Subcutaneous adipose tissue (tissue), 4 donors: ENCODE data around the gene PCDHGB6. TPM values are rescaled to one million over a fixed set of nuclear protein-coding genes. Genes with fewer than 3 reads are reported as not detected.

Experiments
- total RNA-seq, 4 donors: library from RNA; depleted of rRNA; stranded (reverse); fragments of >200 nt; gene quantifications; one replicate each; pipeline ENCODE4 v1.1.0, GENCODE V29; 2016
- TF ChIP-seq, protein P1 (sequence below): fragments of 450-650 bp; IDR thresholded peaks from one replicate; pipeline ENCODE4 v1.5.1; 2016; ENCODE audit warnings: low read depth, mild to moderate bottlenecking, control low read depth, antibody characterized with exemption, moderate library complexity

PCDHGB6 gene
- total RNA-seq, 4 donors from 2014 or later = 4.6 to 7.7 (median 5.8) TPM

DNA sequence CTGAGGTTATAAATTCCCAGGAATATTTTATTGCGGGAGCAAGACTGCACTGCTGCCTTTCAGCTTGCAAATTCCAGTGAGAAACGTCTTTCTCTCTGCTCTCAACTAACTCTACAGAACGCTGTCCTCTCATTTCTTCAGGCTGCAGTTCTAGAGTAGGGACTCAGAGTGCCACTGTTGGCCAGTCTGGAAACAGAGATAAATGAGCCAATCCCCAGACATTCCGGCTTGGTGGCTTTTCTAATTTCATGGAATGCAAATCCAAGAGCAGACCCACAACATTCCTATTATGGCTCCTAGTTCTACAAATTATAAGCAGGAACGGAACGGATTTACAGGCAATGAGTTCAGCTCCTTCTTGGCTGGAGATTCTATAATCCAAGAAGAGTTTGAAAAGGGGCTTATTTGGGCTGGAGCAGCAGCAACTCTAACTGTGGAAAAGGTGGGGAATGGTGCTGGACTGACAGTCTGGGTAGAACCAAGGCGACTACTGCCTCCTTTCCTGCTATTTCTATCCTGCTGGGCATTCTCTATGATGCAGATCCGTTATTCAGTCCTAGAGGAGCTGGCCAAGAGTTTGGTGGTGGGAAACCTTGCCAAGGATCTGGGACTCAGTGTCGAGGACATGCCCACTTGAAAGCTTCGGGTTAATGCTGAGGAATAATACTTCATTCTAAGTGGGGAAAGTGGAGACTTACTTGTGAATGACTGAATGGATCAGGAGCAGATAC, 31.8 kb downstream of the PCDHGB6 start:
- TF ChIP-seq, protein P1, sequence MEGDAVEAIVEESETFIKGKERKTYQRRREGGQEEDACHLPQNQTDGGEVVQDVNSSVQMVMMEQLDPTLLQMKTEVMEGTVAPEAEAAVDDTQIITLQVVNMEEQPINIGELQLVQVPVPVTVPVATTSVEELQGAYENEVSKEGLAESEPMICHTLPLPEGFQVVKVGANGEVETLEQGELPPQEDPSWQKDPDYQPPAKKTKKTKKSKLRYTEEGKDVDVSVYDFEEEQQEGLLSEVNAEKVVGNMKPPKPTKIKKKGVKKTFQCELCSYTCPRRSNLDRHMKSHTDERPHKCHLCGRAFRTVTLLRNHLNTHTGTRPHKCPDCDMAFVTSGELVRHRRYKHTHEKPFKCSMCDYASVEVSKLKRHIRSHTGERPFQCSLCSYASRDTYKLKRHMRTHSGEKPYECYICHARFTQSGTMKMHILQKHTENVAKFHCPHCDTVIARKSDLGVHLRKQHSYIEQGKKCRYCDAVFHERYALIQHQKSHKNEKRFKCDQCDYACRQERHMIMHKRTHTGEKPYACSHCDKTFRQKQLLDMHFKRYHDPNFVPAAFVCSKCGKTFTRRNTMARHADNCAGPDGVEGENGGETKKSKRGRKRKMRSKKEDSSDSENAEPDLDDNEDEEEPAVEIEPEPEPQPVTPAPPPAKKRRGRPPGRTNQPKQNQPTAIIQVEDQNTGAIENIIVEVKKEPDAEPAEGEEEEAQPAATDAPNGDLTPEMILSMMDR = no peak

DNA sequence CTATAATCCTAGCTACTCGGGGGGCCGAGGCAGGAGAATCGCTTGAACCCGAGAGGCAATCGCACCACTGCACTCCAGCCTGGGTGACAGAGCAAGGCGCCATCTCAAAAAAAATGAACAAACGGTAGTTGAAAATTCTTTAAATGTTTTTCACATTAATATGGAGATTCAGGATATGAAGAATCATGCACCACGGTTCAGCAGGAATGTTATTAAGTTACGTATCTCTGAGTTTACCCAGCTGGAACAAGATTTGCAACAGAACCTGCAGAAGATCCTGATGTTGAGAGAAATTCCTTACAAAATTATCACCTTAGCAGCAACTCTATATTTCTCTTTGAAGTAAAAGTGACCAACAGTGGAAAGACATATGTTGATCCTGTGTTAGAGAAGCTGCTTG, 32.5 kb downstream of the PCDHGB6 start:
- TF ChIP-seq, protein P1 = no peak

DNA sequence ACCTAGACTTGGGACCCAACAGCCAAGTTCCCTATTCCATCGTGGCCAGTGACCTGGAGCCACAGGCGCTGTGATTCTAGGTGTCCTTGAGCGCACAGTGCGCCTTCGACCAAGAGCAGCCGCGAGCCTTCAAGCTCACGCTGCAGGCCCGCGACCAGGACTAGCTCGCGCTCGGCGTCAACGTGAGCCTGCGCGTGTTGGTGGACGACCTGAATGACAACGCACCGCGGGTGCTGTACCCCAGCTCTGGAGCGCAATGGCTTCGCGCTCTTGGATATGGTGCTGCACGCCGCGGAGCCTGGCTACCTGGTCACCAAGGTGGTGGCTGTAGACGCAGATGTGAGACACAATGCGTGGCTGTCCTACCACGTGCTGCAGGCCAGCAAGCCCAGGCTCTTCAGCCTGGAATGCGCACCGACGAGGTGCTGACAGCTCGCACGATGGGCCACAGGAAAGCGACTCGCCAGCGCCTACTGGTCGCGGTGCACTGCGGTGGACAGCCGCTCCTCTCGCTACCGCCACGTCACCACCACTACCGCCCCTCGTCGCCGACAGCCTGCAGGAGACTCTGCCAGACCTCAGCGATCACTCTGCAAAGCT, 33.9 kb downstream of the PCDHGB6 start:
- TF ChIP-seq, protein P1 = no peak

Other genes starting within 250 kb of the PCDHGB6 start
- 1 to 10 TPM in 3 of 4 donors, under 1 TPM in 1; 0.49 to 1.5 (median 1.3) TPM for gene PCDHB7, start 235.4 kb upstream of the PCDHGB6 start, total RNA-seq
- 1 to 10 TPM in 1 of 4 donors, under 1 TPM in 3; 0.38 to 1.1 (median 0.67) TPM for gene PCDHB8, start 230.2 kb upstream of the PCDHGB6 start, total RNA-seq
- gene PCDHB16, start 225.6 kb upstream of the PCDHGB6 start, total RNA-seq = 1 to 10 TPM; 2.2 to 4.9 (median 2.7) TPM
- 1 to 10 TPM; 1.0 to 2.4 (median 2.1) TPM for gene PCDHB9, start 220.9 kb upstream of the PCDHGB6 start, total RNA-seq
- 1 to 10 TPM; 2.4 to 4.7 (median 2.4) TPM for gene PCDHB10, start 215.7 kb upstream of the PCDHGB6 start, total RNA-seq
- 1 to 10 TPM; 1.4 to 3.5 (median 2.1) TPM for gene PCDHB11, start 208.4 kb upstream of the PCDHGB6 start, total RNA-seq
- gene PCDHB12, start 199.3 kb upstream of the PCDHGB6 start, total RNA-seq = 1 to 10 TPM; 1.0 to 3.1 (median 2.3) TPM
- 1 to 10 TPM; 1.9 to 3.8 (median 2.8) TPM for gene PCDHB13, start 194.1 kb upstream of the PCDHGB6 start, total RNA-seq
- gene PCDHB14, start 184.7 kb upstream of the PCDHGB6 start, total RNA-seq = 1 to 10 TPM; 1.8 to 3.8 (median 2.1) TPM
- 1 to 10 TPM in 2 of 4 donors, under 1 TPM in 2; 0.34 to 1.9 (median 0.96) TPM for gene PCDHB15, start 162.6 kb upstream of the PCDHGB6 start, total RNA-seq
- gene SLC25A2, start 104.0 kb upstream of the PCDHGB6 start, total RNA-seq = 1 to 10 TPM in 2 of 4 donors, under 1 TPM in 2; 0.85 to 2.3 (median 1.0) TPM
- 10 to 100 TPM; 41.1 to 77.9 (median 50.1) TPM for gene TAF7, start 87.2 kb upstream of the PCDHGB6 start, total RNA-seq
- gene PCDHGA1, start 77.5 kb upstream of the PCDHGB6 start, total RNA-seq = under 1 TPM; under 0.01 to 0.38 (median 0.33) TPM
- gene PCDHGA2, start 69.3 kb upstream of the PCDHGB6 start, total RNA-seq = 1 to 10 TPM; 2.3 to 6.5 (median 2.6) TPM
- gene PCDHGA3, start 64.2 kb upstream of the PCDHGB6 start, total RNA-seq = 1 to 10 TPM; 1.8 to 3.6 (median 2.4) TPM
- gene PCDHGB1, start 57.9 kb upstream of the PCDHGB6 start, total RNA-seq = 1 to 10 TPM in 3 of 4 donors, under 1 TPM in 1; 0.75 to 2.3 (median 1.5) TPM
- 1 to 10 TPM; 2.7 to 4.0 (median 3.5) TPM for gene PCDHGA4, start 53.0 kb upstream of the PCDHGB6 start, total RNA-seq
- gene PCDHGB2, start 48.0 kb upstream of the PCDHGB6 start, total RNA-seq = 1 to 10 TPM; 2.1 to 5.3 (median 3.8) TPM
- 1 to 10 TPM; 2.7 to 5.8 (median 3.3) TPM for gene PCDHGA5, start 43.9 kb upstream of the PCDHGB6 start, total RNA-seq
- 1 to 10 TPM; 1.5 to 4.4 (median 1.9) TPM for gene PCDHGB3, start 37.8 kb upstream of the PCDHGB6 start, total RNA-seq
- 1 to 10 TPM; 3.1 to 6.2 (median 3.4) TPM for gene PCDHGA6, start 34.1 kb upstream of the PCDHGB6 start, total RNA-seq
- gene PCDHGA7, start 25.3 kb upstream of the PCDHGB6 start, total RNA-seq = 1 to 10 TPM; 1.8 to 5.1 (median 3.7) TPM
- gene PCDHGB4, start 20.3 kb upstream of the PCDHGB6 start, total RNA-seq = 1 to 10 TPM; 2.3 to 4.1 (median 3.1) TPM
- gene PCDHGA8, start 15.4 kb upstream of the PCDHGB6 start, total RNA-seq = 1 to 10 TPM; 1.5 to 2.8 (median 1.5) TPM
- gene PCDHGB5, start 10.1 kb upstream of the PCDHGB6 start, total RNA-seq = 1 to 10 TPM; 5.3 to 7.0 (median 6.7) TPM
- gene PCDHGA9, start 5.2 kb upstream of the PCDHGB6 start, total RNA-seq = 1 to 10 TPM; 4.1 to 8.3 (median 5.6) TPM
- 1 to 10 TPM; 4.4 to 6.0 (median 4.6) TPM for gene PCDHGA10, start 5.0 kb downstream of the PCDHGB6 start, total RNA-seq
- gene PCDHGB7, start 9.7 kb downstream of the PCDHGB6 start, total RNA-seq = 10 to 100 TPM in 1 of 4 donors, 1 to 10 TPM in 3; 7.2 to 10.4 (median 8.2) TPM
- gene PCDHGA11, start 13.0 kb downstream of the PCDHGB6 start, total RNA-seq = 1 to 10 TPM; 3.4 to 6.2 (median 4.2) TPM
- 1 to 10 TPM; 3.8 to 9.2 (median 5.7) TPM for gene PCDHGA12, start 22.5 kb downstream of the PCDHGB6 start, total RNA-seq
- gene PCDHGC3, start 67.9 kb downstream of the PCDHGB6 start, total RNA-seq = 10 to 100 TPM; 16.5 to 35.4 (median 30.4) TPM
- gene PCDHGC4, start 77.0 kb downstream of the PCDHGB6 start, total RNA-seq = 10 to 100 TPM in 1 of 4 donors, 1 to 10 TPM in 3; 1.0 to 10.9 (median 1.9) TPM
- gene PCDHGC5, start 81.1 kb downstream of the PCDHGB6 start, total RNA-seq = 1 to 10 TPM in 2 of 4 donors, under 1 TPM in 2; 0.82 to 1.8 (median 1.2) TPM
- gene DIAPH1, start 211.0 kb downstream of the PCDHGB6 start, total RNA-seq = 10 to 100 TPM; 48.2 to 65.0 (median 55.0) TPM
- 10 to 100 TPM; 37.7 to 49.1 (median 40.3) TPM for gene HDAC3, start 228.8 kb downstream of the PCDHGB6 start, total RNA-seq
- 1 to 10 TPM in 2 of 4 donors, under 1 TPM in 2; 0.49 to 1.9 (median 1.4) TPM for gene RELL2, start 229.0 kb downstream of the PCDHGB6 start, total RNA-seq
- gene FCHSD1, start 243.4 kb downstream of the PCDHGB6 start, total RNA-seq = 10 to 100 TPM in 3 of 4 donors, 1 to 10 TPM in 1; 4.4 to 23.1 (median 16.3) TPM